H1 (cell line): ENCODE measurements around the gene MAFF.

Experiments
- CHD2 ChIP-seq: IDR thresholded peaks from 2 replicates; pipeline ENCODE4 v1.6.1; 2012; ENCODE audit warnings: low read length, improper control_type of control experiment
- CTCF ChIP-seq, 3 experiments: IDR thresholded peaks; 1 replicate in 2 of 3; 2 replicates in 1 of 3; pipeline versions ENCODE4 v1.5.1 to v1.6.1; 2011; ENCODE audit warnings: low read length in 3 of 3, mild to moderate bottlenecking in 3 of 3, inconsistent platforms in 2 of 3, low read depth in 1 of 3, moderate library complexity in 1 of 3; ENCODE audit not compliant: insufficient read depth in 1 of 3; ENCODE audit errors: control extremely low read depth in 1 of 3
- EZH2 ChIP-seq: fragments of 200-600 bp; sonication (generic); IDR thresholded peaks from 2 replicates; pipeline ENCODE4 v1.7.1; 2012; ENCODE audit warnings: low read depth, mild to moderate bottlenecking, moderate library complexity, low read length, inconsistent platforms; ENCODE audit not compliant: severe bottlenecking
- MAFK ChIP-seq: IDR thresholded peaks from 2 replicates; pipeline ENCODE4 v1.6.1; 2012; ENCODE audit warnings: low read depth, mild to moderate bottlenecking, improper control_type of control experiment, low read length
- POLR2AphosphoS5 ChIP-seq: IDR thresholded peaks from 2 replicates; pipeline ENCODE4 v1.6.1; 2011; ENCODE audit warnings: low read depth, low read length
- RAD21 ChIP-seq, 2 experiments: IDR thresholded peaks in 1 of 2; conservative IDR thresholded peaks in 1 of 2; 2 replicates each; pipeline ENCODE4 v1.6.1; 2011; ENCODE audit warnings: low read depth in 2 of 2, low read length in 2 of 2, improper control_type of control experiment in 1 of 2, inconsistent platforms in 1 of 2, mild to moderate bottlenecking in 1 of 2, moderate library complexity in 1 of 2

GRCh38 chr22:38260761-38261681 lies 59.2 kb downstream of the MAFF start:
- TF ChIP-seq RAD21 (IDR thresholded peaks at IDR 0.05 in 1 of 2, conservative IDR thresholded peaks at IDR 0.05 in 1 of 2; ENCODE audit: low read depth in 2 of 2, low read length in 2 of 2) (no peak), MAFK (no peak), CHD2 (no peak), EZH2 (no peak), POLR2AphosphoS5 (no peak), CTCF (IDR thresholded peaks at IDR 0.05; ENCODE audit: control extremely low read depth in 1 of 3, insufficient read depth in 1 of 3, low read depth in 1 of 3, low read length in 3 of 3) (no peak)
